ENCODE data around the gene ISCU. TPM values are rescaled to one million over a fixed set of nuclear protein-coding genes. Genes with fewer than 3 reads are reported as not detected.

The ISCU gene
- total and polyA plus RNA-seq, 9 of the 15 experiments (the other 6 are each of a cell fraction or from before 2014, with no cell fraction given), result 15.9 to 92.5 (median 77.3) TPM

DNA sequence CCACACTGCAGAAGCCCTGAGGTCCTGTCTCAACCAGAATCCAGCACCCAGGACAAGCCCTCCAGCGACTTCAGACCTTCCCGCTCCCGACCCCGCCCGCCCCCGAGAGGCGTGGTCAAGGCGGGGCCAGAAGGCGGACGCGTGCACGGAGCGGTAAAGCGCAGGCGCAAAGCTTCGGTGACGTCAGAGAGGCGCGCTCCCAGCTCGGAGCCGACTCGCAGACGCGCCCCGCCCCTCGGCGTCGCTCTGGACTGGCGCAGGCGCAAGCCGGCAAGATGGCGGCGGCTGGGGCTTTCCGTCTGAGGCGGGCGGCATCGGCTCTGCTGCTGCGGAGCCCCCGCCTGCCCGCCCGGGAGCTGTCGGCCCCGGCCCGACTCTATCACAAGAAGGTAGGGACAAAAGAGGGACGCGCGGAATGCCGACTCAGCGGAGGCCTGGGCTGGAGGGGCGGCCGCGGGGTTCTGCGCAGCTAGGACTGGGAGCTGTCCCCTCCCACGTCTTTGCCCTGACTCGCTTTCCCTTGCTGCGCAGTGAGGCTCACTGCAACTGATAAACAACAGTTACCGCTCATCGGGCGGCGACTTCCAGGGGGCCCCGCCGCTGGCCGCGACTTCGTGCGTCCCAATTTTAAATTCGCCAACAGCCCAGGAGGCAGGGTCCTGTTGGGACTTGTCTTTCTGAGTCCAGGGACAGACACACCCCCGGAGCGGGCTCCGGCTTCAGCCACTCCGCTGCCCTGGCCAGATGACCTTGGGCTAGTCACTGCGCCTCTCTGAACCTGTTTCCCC is at the start of gene ISCU (continued):
- TF ChIP-seq, protein P1, sequence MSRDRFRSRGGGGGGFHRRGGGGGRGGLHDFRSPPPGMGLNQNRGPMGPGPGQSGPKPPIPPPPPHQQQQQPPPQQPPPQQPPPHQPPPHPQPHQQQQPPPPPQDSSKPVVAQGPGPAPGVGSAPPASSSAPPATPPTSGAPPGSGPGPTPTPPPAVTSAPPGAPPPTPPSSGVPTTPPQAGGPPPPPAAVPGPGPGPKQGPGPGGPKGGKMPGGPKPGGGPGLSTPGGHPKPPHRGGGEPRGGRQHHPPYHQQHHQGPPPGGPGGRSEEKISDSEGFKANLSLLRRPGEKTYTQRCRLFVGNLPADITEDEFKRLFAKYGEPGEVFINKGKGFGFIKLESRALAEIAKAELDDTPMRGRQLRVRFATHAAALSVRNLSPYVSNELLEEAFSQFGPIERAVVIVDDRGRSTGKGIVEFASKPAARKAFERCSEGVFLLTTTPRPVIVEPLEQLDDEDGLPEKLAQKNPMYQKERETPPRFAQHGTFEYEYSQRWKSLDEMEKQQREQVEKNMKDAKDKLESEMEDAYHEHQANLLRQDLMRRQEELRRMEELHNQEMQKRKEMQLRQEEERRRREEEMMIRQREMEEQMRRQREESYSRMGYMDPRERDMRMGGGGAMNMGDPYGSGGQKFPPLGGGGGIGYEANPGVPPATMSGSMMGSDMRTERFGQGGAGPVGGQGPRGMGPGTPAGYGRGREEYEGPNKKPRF (IDR thresholded peaks at IDR 0.05; ENCODE audit: low read depth, low read length), result no peak
- TF ChIP-seq HMGN3 (IDR thresholded peaks at IDR 0.05; ENCODE audit: borderline replicate concordance, extremely low read depth, insufficient read length, low read depth, low read length) (peak; percentile 75), TARDBP (IDR thresholded peaks at IDR 0.05) (no peak), MYNN (IDR thresholded peaks at IDR 0.05) (no peak), MYNN (CRISPR knock-in tag; IDR thresholded peaks at IDR 0.05) (no peak), ASH1L (IDR thresholded peaks at IDR 0.05; ENCODE audit: borderline replicate concordance, low read depth, partially characterized antibody) (no peak)
- TF ChIP-seq, protein P2, sequence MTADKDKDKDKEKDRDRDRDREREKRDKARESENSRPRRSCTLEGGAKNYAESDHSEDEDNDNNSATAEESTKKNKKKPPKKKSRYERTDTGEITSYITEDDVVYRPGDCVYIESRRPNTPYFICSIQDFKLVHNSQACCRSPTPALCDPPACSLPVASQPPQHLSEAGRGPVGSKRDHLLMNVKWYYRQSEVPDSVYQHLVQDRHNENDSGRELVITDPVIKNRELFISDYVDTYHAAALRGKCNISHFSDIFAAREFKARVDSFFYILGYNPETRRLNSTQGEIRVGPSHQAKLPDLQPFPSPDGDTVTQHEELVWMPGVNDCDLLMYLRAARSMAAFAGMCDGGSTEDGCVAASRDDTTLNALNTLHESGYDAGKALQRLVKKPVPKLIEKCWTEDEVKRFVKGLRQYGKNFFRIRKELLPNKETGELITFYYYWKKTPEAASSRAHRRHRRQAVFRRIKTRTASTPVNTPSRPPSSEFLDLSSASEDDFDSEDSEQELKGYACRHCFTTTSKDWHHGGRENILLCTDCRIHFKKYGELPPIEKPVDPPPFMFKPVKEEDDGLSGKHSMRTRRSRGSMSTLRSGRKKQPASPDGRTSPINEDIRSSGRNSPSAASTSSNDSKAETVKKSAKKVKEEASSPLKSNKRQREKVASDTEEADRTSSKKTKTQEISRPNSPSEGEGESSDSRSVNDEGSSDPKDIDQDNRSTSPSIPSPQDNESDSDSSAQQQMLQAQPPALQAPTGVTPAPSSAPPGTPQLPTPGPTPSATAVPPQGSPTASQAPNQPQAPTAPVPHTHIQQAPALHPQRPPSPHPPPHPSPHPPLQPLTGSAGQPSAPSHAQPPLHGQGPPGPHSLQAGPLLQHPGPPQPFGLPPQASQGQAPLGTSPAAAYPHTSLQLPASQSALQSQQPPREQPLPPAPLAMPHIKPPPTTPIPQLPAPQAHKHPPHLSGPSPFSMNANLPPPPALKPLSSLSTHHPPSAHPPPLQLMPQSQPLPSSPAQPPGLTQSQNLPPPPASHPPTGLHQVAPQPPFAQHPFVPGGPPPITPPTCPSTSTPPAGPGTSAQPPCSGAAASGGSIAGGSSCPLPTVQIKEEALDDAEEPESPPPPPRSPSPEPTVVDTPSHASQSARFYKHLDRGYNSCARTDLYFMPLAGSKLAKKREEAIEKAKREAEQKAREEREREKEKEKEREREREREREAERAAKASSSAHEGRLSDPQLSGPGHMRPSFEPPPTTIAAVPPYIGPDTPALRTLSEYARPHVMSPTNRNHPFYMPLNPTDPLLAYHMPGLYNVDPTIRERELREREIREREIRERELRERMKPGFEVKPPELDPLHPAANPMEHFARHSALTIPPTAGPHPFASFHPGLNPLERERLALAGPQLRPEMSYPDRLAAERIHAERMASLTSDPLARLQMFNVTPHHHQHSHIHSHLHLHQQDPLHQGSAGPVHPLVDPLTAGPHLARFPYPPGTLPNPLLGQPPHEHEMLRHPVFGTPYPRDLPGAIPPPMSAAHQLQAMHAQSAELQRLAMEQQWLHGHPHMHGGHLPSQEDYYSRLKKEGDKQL (CRISPR knock-in tag; IDR thresholded peaks at IDR 0.05; ENCODE audit: borderline replicate concordance), result no peak
- TF ChIP-seq, protein P3, sequence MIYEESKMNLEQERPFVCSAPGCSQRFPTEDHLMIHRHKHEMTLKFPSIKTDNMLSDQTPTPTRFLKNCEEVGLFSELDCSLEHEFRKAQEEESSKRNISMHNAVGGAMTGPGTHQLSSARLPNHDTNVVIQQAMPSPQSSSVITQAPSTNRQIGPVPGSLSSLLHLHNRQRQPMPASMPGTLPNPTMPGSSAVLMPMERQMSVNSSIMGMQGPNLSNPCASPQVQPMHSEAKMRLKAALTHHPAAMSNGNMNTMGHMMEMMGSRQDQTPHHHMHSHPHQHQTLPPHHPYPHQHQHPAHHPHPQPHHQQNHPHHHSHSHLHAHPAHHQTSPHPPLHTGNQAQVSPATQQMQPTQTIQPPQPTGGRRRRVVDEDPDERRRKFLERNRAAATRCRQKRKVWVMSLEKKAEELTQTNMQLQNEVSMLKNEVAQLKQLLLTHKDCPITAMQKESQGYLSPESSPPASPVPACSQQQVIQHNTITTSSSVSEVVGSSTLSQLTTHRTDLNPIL (CRISPR knock-in tag; IDR thresholded peaks at IDR 0.05), result no peak
- TF ChIP-seq, protein P4, sequence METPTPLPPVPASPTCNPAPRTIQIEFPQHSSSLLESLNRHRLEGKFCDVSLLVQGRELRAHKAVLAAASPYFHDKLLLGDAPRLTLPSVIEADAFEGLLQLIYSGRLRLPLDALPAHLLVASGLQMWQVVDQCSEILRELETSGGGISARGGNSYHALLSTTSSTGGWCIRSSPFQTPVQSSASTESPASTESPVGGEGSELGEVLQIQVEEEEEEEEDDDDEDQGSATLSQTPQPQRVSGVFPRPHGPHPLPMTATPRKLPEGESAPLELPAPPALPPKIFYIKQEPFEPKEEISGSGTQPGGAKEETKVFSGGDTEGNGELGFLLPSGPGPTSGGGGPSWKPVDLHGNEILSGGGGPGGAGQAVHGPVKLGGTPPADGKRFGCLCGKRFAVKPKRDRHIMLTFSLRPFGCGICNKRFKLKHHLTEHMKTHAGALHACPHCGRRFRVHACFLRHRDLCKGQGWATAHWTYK (CRISPR knock-in tag; IDR thresholded peaks at IDR 0.05), result no peak
- TF ChIP-seq, protein P5, sequence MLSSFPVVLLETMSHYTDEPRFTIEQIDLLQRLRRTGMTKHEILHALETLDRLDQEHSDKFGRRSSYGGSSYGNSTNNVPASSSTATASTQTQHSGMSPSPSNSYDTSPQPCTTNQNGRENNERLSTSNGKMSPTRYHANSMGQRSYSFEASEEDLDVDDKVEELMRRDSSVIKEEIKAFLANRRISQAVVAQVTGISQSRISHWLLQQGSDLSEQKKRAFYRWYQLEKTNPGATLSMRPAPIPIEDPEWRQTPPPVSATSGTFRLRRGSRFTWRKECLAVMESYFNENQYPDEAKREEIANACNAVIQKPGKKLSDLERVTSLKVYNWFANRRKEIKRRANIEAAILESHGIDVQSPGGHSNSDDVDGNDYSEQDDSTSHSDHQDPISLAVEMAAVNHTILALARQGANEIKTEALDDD (IDR thresholded peaks at IDR 0.05), result no peak
- TF ChIP-seq, protein P6, sequence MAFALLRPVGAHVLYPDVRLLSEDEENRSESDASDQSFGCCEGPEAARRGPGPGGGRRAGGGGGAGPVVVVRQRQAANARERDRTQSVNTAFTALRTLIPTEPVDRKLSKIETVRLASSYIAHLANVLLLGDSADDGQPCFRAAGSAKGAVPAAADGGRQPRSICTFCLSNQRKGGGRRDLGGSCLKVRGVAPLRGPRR (CRISPR knock-in tag; IDR thresholded peaks at IDR 0.05), result no peak
- TF ChIP-seq, protein P7, sequence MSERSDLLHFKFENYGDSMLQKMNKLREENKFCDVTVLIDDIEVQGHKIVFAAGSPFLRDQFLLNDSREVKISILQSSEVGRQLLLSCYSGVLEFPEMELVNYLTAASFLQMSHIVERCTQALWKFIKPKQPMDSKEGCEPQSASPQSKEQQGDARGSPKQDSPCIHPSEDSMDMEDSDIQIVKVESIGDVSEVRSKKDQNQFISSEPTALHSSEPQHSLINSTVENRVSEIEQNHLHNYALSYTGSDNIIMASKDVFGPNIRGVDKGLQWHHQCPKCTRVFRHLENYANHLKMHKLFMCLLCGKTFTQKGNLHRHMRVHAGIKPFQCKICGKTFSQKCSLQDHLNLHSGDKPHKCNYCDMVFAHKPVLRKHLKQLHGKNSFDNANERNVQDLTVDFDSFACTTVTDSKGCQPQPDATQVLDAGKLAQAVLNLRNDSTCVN (CRISPR knock-in tag; IDR thresholded peaks at IDR 0.05), result no peak
